Right lobe of liver (tissue), 4 donors: ENCODE results near the gene NEURL1.

Experiments
- CTCF ChIP-seq, 4 donors: fragments of 200-600 bp in 3 of 4; fragments of 450-650 bp in 1 of 4; IDR thresholded peaks; one replicate each; pipeline versions ENCODE4 v1.5.1 to v1.8.0; 2016 to 2022; ENCODE audit warnings: antibody characterized with exemption in 4 of 4, mild to moderate bottlenecking in 2 of 4
- POLR2A ChIP-seq: fragments of 450-650 bp; IDR thresholded peaks from one replicate; pipeline ENCODE4 v1.6.1; 2017; ENCODE audit warnings: antibody characterized with exemption, mild to moderate bottlenecking
- donor health status: DM: no; HTN: no; CAD: no.
- donor health status: DM: no; HTN: no; CAD: no.
- donor health status: DM: no; HTN: yes; CAD: no.

- TF ChIP-seq CTCF (IDR thresholded peaks at IDR 0.05) (no peak), POLR2A (no peak)
Observed at GRCh38 chr10:103475437-103475836, 18.1 kb upstream of the NEURL1 start.
